HFFc6 (cell line): ENCODE measurements around the gene GOLIM4. TPM values are rescaled to one million over a fixed set of nuclear protein-coding genes. Genes with fewer than 3 reads are reported as not detected.

ENCODE experiments used
- DNase-seq: peaks from one replicate; pipeline ENCODE4 v3.0.0-alpha.2; 2018
- H3K27ac Mint-ChIP-seq: 2 replicates; pipeline ENCODE4 v1.8.0; 2020; ENCODE audit warnings: mild to moderate bottlenecking, mixed read lengths
- H3K27me3 Mint-ChIP-seq: 2 replicates; pipeline ENCODE4 v1.8.0; 2021; ENCODE audit warnings: mild to moderate bottlenecking, moderate library complexity, mixed read lengths; ENCODE audit not compliant: insufficient read depth
- H3K36me3 Mint-ChIP-seq: 2 replicates; pipeline ENCODE4 v1.8.0; 2021; ENCODE audit warnings: low read depth, mixed read lengths
- H3K4me1 Mint-ChIP-seq: 2 replicates; pipeline ENCODE4 v1.8.0; 2020; ENCODE audit warnings: low read depth, mixed read lengths
- H3K4me3 Mint-ChIP-seq: 2 replicates; pipeline ENCODE4 v1.8.0; 2020; ENCODE audit warnings: mild to moderate bottlenecking, moderate library complexity, mixed read lengths
- H3K9me3 Mint-ChIP-seq: 2 replicates; pipeline ENCODE4 v1.8.0; 2020; ENCODE audit warnings: mild to moderate bottlenecking, mixed read lengths
- CTCF ChIP-seq: fragments of 200-600 bp; sonication (generic); IDR thresholded peaks from 2 replicates; pipeline ENCODE4 v1.5.0; 2021; ENCODE audit warnings: antibody characterized with exemption, mild to moderate bottlenecking
- total RNA-seq, 6 experiments: library from RNA; stranded (reverse); fragmentation: NEBNext Ultra II Directional; extraction: Animal tissue kit (Norgen Biotek cat#: 25700); gene quantifications; 2 replicates in 1 of 6; 3 replicates in 5 of 6; pipeline ENCODE4 v1.2.3, GENCODE V29; 2021

Gene GOLIM4
- total RNA-seq, 6 experiments from 2014 or later = 99.8 to 141 (median 130) TPM

- no peak for DNase-seq
- Mint-ChIP-seq H3K4me3 (no peak overlapping the region), H3K9me3 (no peaks in the 10 kb centered on the region), H3K27me3 (no peaks in the 10 kb centered on the region), H3K4me1 (peaks cover 93% of the 10 kb centered on the region), H3K27ac (peak overlapping the region; percentile 46; the same call in 1 of the 2 replicates), H3K36me3 (peaks cover 26% of the 10 kb centered on the region)
- no peak for TF ChIP-seq CTCF
Measured at GRCh38 chr3:168085491-168086119, 10.1 kb downstream of the GOLIM4 start.

- no peak for DNase-seq
- H3K27ac Mint-ChIP-seq = peak overlapping the region; percentile 44
- H3K36me3 Mint-ChIP-seq = peaks cover 26% of the 10 kb centered on the region
- no peaks in the 10 kb centered on the region for H3K9me3 Mint-ChIP-seq
- no peak for TF ChIP-seq CTCF
- peaks cover 90% of the 10 kb centered on the region for H3K4me1 Mint-ChIP-seq
- no peaks in the 10 kb centered on the region for H3K27me3 Mint-ChIP-seq
- H3K4me3 Mint-ChIP-seq = no peak overlapping the region
Measured at GRCh38 chr3:168083906-168084305, 11.8 kb downstream of the GOLIM4 start.

GRCh38 chr3:168081856-168082255 lies 13.9 kb downstream of the GOLIM4 start:
- no peaks in the 10 kb centered on the region for H3K27me3 Mint-ChIP-seq
- peaks cover 86% of the 10 kb centered on the region for H3K4me1 Mint-ChIP-seq
- H3K27ac Mint-ChIP-seq = peak overlapping the region; percentile 93
- DNase-seq = no peak
- TF ChIP-seq CTCF = no peak
- peaks cover 26% of the 10 kb centered on the region for H3K36me3 Mint-ChIP-seq
- H3K9me3 Mint-ChIP-seq = no peaks in the 10 kb centered on the region
- peak overlapping the region; percentile 32; the same call in 1 of the 2 replicates for H3K4me3 Mint-ChIP-seq

- no peaks in the 10 kb centered on the region for H3K27me3 Mint-ChIP-seq
- no peaks in the 10 kb centered on the region for H3K9me3 Mint-ChIP-seq
- peak; percentile 79 for DNase-seq
- H3K4me3 Mint-ChIP-seq = peak overlapping the region; percentile 33; the same call in 1 of the 2 replicates
- no peak for TF ChIP-seq CTCF
- H3K27ac Mint-ChIP-seq = peak overlapping the region; percentile 93
- peaks cover 26% of the 10 kb centered on the region for H3K36me3 Mint-ChIP-seq
- peaks cover 86% of the 10 kb centered on the region for H3K4me1 Mint-ChIP-seq
Measured at GRCh38 chr3:168081171-168081771, 14.5 kb downstream of the GOLIM4 start.

- no peak for TF ChIP-seq CTCF
- Mint-ChIP-seq H3K27me3 (no peaks in the 10 kb centered on the region), H3K9me3 (no peaks in the 10 kb centered on the region), H3K4me1 (peaks cover 90% of the 10 kb centered on the region), H3K27ac (peak overlapping the region; percentile 93), H3K36me3 (peaks cover 26% of the 10 kb centered on the region), H3K4me3 (peak overlapping the region; percentile 33; the same call in 1 of the 2 replicates)
- DNase-seq = no peak
Measured at GRCh38 chr3:168080499-168081170, 15.1 kb downstream of the GOLIM4 start.
